Urinary bladder (tissue), 4 donors: ENCODE data around the gene CENPL. TPM values are rescaled to one million over a fixed set of nuclear protein-coding genes. Genes with fewer than 3 reads are reported as not detected.
A peak's percentile ranks its signal among the peaks of the same experiment; 100 is the strongest.
"Not testable (repeated sequence)": the region's sequence is repeated elsewhere in the genome, so short reads cannot be mapped to it uniquely, and the experiment has no call there.

ENCODE experiments used
- DNase-seq: peaks from one replicate; pipeline ENCODE4 v3.0.0-alpha.2; 2015; ENCODE audit errors: extremely low spot score
- H3K27ac ChIP-seq: one replicate; pipeline ENCODE4 v1.5.1; 2013; ENCODE audit warnings: low read depth, mild to moderate bottlenecking, moderate library complexity
- H3K36me3 ChIP-seq: one replicate; pipeline ENCODE4 v1.6.1; 2013; ENCODE audit warnings: mild to moderate bottlenecking, moderate library complexity; ENCODE audit not compliant: insufficient read depth
- H3K4me1 ChIP-seq: one replicate; pipeline ENCODE4 v1.6.1; 2013; ENCODE audit warnings: mild to moderate bottlenecking, moderate library complexity; ENCODE audit not compliant: insufficient read depth
- H3K4me3 ChIP-seq: one replicate; pipeline ENCODE4 v1.5.1; 2013; ENCODE audit warnings: low read depth, low read length
- WGBS: extraction: QIAGEN DNeasy Blood & Tissue Kit; methylation state at CpG from one replicate; pipeline ENCODE4 v1.1.7; 2013; 5-methylcytosine and 5-hydroxymethylcytosine counted together
- polyA plus RNA-seq: library from polyadenylated mRNA; stranded (reverse); fragments of 200-250 nt; gene quantifications from one replicate; pipeline ENCODE4 v1.2.3, GENCODE V29; 2013
- total RNA-seq: library from RNA; depleted of rRNA; stranded (reverse); fragments of >200 nt; gene quantifications from one replicate; pipeline ENCODE4 v1.2.3, GENCODE V29; 2014
- donor health status: healthy with polysubstance abuse.
- donor health status: healthy.

The CENPL gene
- total and polyA plus RNA-seq, 2 donors: 3.7 to 26.3 TPM

- DNase-seq: no peak
- H3K4me3 ChIP-seq: no peak overlapping the region
- peaks cover 6% of the 10 kb centered on the region for H3K36me3 ChIP-seq
- H3K4me1 ChIP-seq: no peaks in the 10 kb centered on the region
- H3K27ac ChIP-seq: no peak overlapping the region
Observed at GRCh38 chr1:173863224-173864161, 38.8 kb upstream of the CENPL start.

- Histone ChIP-seq H3K27ac (no peak overlapping the region), H3K36me3 (peaks cover 6% of the 10 kb centered on the region), H3K4me3 (no peak overlapping the region), H3K4me1 (no peaks in the 10 kb centered on the region)
- WGBS: 67% methylated on average over 8 of the region's 8 CpGs
- no peak for DNase-seq
Observed at GRCh38 chr1:173862769-173863223, 38.1 kb upstream of the CENPL start.

GRCh38 chr1:173862146-173862768 lies 37.6 kb upstream of the CENPL start:
- not testable (repeated sequence) for H3K36me3 ChIP-seq, H3K27ac ChIP-seq, DNase-seq, H3K4me1 ChIP-seq, H3K4me3 ChIP-seq
- WGBS: 81% methylated on average over 13 of the region's 13 CpGs

GRCh38 chr1:173861731-173862145 lies 37.1 kb upstream of the CENPL start:
- Histone ChIP-seq H3K4me3 (no peak overlapping the region), H3K4me1 (no peaks in the 10 kb centered on the region), H3K36me3 (peaks cover 9% of the 10 kb centered on the region), H3K27ac (no peak overlapping the region)
- 93% methylated on average over 7 of the region's 7 CpGs for WGBS
- no peak for DNase-seq

- Histone ChIP-seq H3K4me3 (no peak overlapping the region), H3K27ac (no peak overlapping the region), H3K36me3 (peaks cover 9% of the 10 kb centered on the region), H3K4me1 (no peaks in the 10 kb centered on the region)
- no peak for DNase-seq
- WGBS: 87% methylated on average over 1 of the region's 1 CpG
Observed at GRCh38 chr1:173860065-173860464, 35.4 kb upstream of the CENPL start.

- WGBS: 95% methylated on average over 5 of the region's 5 CpGs
- H3K4me3 ChIP-seq, H3K4me1 ChIP-seq, H3K27ac ChIP-seq, H3K36me3 ChIP-seq, DNase-seq: not testable (repeated sequence)
Observed at GRCh38 chr1:173859547-173859946, 34.9 kb upstream of the CENPL start.

- H3K27ac ChIP-seq: no peak overlapping the region
- H3K4me3 ChIP-seq: no peak overlapping the region
- no peaks in the 10 kb centered on the region for H3K4me1 ChIP-seq
- WGBS: 76% methylated on average over 4 of the region's 4 CpGs
- DNase-seq: no peak
- peaks cover 8% of the 10 kb centered on the region for H3K36me3 ChIP-seq
Observed at GRCh38 chr1:173857363-173857917, 32.8 kb upstream of the CENPL start.

GRCh38 chr1:173856903-173857302 lies 32.2 kb upstream of the CENPL start:
- H3K4me3 ChIP-seq: no peak overlapping the region
- peaks cover 8% of the 10 kb centered on the region for H3K36me3 ChIP-seq
- WGBS: 85% methylated on average over 2 of the region's 2 CpGs
- no peaks in the 10 kb centered on the region for H3K4me1 ChIP-seq
- DNase-seq: no peak
- H3K27ac ChIP-seq: no peak overlapping the region

GRCh38 chr1:173856014-173856413 lies 31.3 kb upstream of the CENPL start:
- Histone ChIP-seq H3K4me3 (no peak overlapping the region), H3K36me3 (peaks cover 8% of the 10 kb centered on the region), H3K4me1 (no peaks in the 10 kb centered on the region), H3K27ac (no peak overlapping the region)
- DNase-seq: no peak
- 57% methylated on average over 1 of the region's 1 CpG for WGBS

GRCh38 chr1:173853074-173853473 lies 28.4 kb upstream of the CENPL start:
- 43% methylated on average over 5 of the region's 5 CpGs for WGBS

GRCh38 chr1:173852105-173852504 lies 27.4 kb upstream of the CENPL start:
- WGBS: 57% methylated on average over 4 of the region's 4 CpGs
- peaks cover 8% of the 10 kb centered on the region for H3K36me3 ChIP-seq

More at GRCh38 chr1:173853074-173853473, 28.4 kb upstream of the CENPL start:
- Histone ChIP-seq H3K4me3 (no peak overlapping the region), H3K27ac (no peak overlapping the region), H3K4me1 (no peaks in the 10 kb centered on the region), H3K36me3 (peaks cover 8% of the 10 kb centered on the region)
- no peak for DNase-seq

GRCh38 chr1:173832748-173833147 lies 8.1 kb upstream of the CENPL start:
- Histone ChIP-seq H3K36me3 (peaks cover 8% of the 10 kb centered on the region), H3K27ac (no peak overlapping the region), H3K4me1 (no peaks in the 10 kb centered on the region), H3K4me3 (no peak overlapping the region)
- DNase-seq: no peak
- WGBS: 94% methylated on average over 1 of the region's 1 CpG

More at GRCh38 chr1:173852105-173852504, 27.4 kb upstream of the CENPL start:
- Histone ChIP-seq H3K27ac (peak overlapping the region; percentile 23), H3K4me1 (no peaks in the 10 kb centered on the region), H3K4me3 (no peak overlapping the region)
- no peak for DNase-seq

- Histone ChIP-seq H3K36me3 (no peaks in the 10 kb centered on the region), H3K4me1 (no peaks in the 10 kb centered on the region), H3K4me3 (no peak overlapping the region), H3K27ac (no peak overlapping the region)
- WGBS: 97% methylated on average over 2 of the region's 2 CpGs
- no peak for DNase-seq
Observed at GRCh38 chr1:173827611-173828010, 2.9 kb upstream of the CENPL start.
